B cell (primary cell): ENCODE results near the gene XRCC4. TPM values are rescaled to one million over a fixed set of nuclear protein-coding genes. Genes with fewer than 3 reads are reported as not detected.

ENCODE experiments used
- ATAC-seq: fragments of 200-7000 bp; cut with Tn5 transposase; one replicate; pipeline ENCODE4 v1.10.0; 2021; ENCODE audit warnings: low read depth, mild to moderate bottlenecking, moderate number of reproducible peaks, moderate library complexity
- CTCF ChIA-PET: fragments of 350-600 bp; sonication (Branson Sonifier 250); formaldehyde crosslinking; loops from one replicate; lab custom pipeline; 2021; ENCODE audit warnings: antibody characterized with exemption, inconsistent platforms; lab: Charles Lee
- POLR2A ChIA-PET: fragments of 350-600 bp; sonication (Branson Sonifier 250); formaldehyde crosslinking; loops from one replicate; lab custom pipeline; 2021; ENCODE audit warnings: antibody characterized with exemption; lab: Charles Lee
- DNase-seq: peaks from one replicate; pipeline ENCODE4 v3.0.0; 2013
- H2AFZ ChIP-seq: 2 replicates; pipeline ENCODE4 v1.6.1; 2012; ENCODE audit warnings: mild to moderate bottlenecking, low read depth, low read length; ENCODE audit not compliant: insufficient read depth, poor library complexity, severe bottlenecking
- H3K27ac ChIP-seq, 2 donors: 1 replicate in 1 of 2; 2 replicates in 1 of 2; pipeline ENCODE4 v1.5.1; 2012 to 2013; ENCODE audit warnings: low read length in 2 of 2, mild to moderate bottlenecking in 2 of 2, moderate library complexity in 1 of 2
- H3K27me3 ChIP-seq, 4 experiments: fragments of 200-600 bp in 1 of 4; sonication (generic) in 1 of 4; replicated peaks in 1 of 4; 1 replicate in 2 of 4; 2 replicates in 2 of 4; pipeline versions ENCODE4 v1.6.1 to v1.7.0; 2013 to 2016; ENCODE audit warnings: low read length in 3 of 4, mild to moderate bottlenecking in 2 of 4, mixed read lengths in 1 of 4, moderate library complexity in 1 of 4; ENCODE audit not compliant: insufficient read depth in 4 of 4, control insufficient read depth in 3 of 4; ENCODE audit errors: control extremely low read depth in 1 of 4
- H3K36me3 ChIP-seq, 2 experiments: replicated peaks in 1 of 2; 1 replicate in 1 of 2; 2 replicates in 1 of 2; pipeline versions ENCODE4 v1.6.1 to v1.7.1; 2013; ENCODE audit warnings: low read length in 1 of 2; ENCODE audit not compliant: insufficient read depth in 2 of 2, control insufficient read depth in 1 of 2; ENCODE audit errors: control extremely low read depth in 1 of 2, extremely low read depth in 1 of 2
- H3K4me1 ChIP-seq, 2 donors: fragments of 200-600 bp in 1 of 2; sonication (generic) in 1 of 2; 1 replicate in 1 of 2; 2 replicates in 1 of 2; pipeline versions ENCODE4 v1.5.1 to v1.6.1; 2013 to 2017; ENCODE audit warnings: low read length in 2 of 2; ENCODE audit not compliant: control insufficient read depth in 2 of 2, insufficient read depth in 2 of 2
- H3K4me2 ChIP-seq: replicated peaks from 2 replicates; pipeline ENCODE3; 2012; ENCODE audit warnings: mild to moderate bottlenecking, low read depth, low read length; ENCODE audit not compliant: poor library complexity, severe bottlenecking
- H3K4me3 ChIP-seq, 5 experiments: fragments of 200-600 bp in 1 of 5; sonication (generic) in 1 of 5; 1 replicate in 3 of 5; 2 replicates in 2 of 5; pipeline versions ENCODE4 v1.5.1 to v1.7.0; 2011 to 2016; ENCODE audit warnings: low read length in 4 of 5, mild to moderate bottlenecking in 4 of 5, low read depth in 2 of 5, control low read depth in 1 of 5, moderate library complexity in 1 of 5; ENCODE audit not compliant: insufficient read depth in 1 of 5; ENCODE audit errors: control extremely low read depth in 1 of 5, extremely low read depth in 1 of 5
- H3K79me2 ChIP-seq: fragments of 200-600 bp; sonication (generic); one replicate; pipeline ENCODE4 v1.6.0; 2016; ENCODE audit warnings: low read length; ENCODE audit not compliant: control insufficient read depth, insufficient read depth
- H3K9ac ChIP-seq: fragments of 200-600 bp; sonication (generic); 2 replicates; pipeline ENCODE4 v1.6.1; 2017; ENCODE audit warnings: mild to moderate bottlenecking, low read length, moderate library complexity
- H3K9me3 ChIP-seq, 3 donors: one replicate each; pipeline versions ENCODE4 v1.6.1 to v1.7.1; 2013; ENCODE audit warnings: low read length in 2 of 3; ENCODE audit not compliant: control insufficient read depth in 2 of 3, insufficient read depth in 1 of 3; ENCODE audit errors: control extremely low read depth in 1 of 3
- H4K20me1 ChIP-seq: 2 replicates; pipeline ENCODE4 v1.6.0; 2012; ENCODE audit warnings: mild to moderate bottlenecking, low read length; ENCODE audit not compliant: insufficient read depth, control insufficient read depth, poor library complexity, severe bottlenecking
- H3K27ac Mint-ChIP-seq: one replicate; pipeline ENCODE4 v1.8.0; 2021; ENCODE audit warnings: mixed read lengths
- H3K27me3 Mint-ChIP-seq: one replicate; pipeline ENCODE4 v1.8.0; 2021; ENCODE audit warnings: mixed read lengths
- H3K4me1 Mint-ChIP-seq: one replicate; pipeline ENCODE4 v1.8.0; 2021; ENCODE audit warnings: mixed read lengths
- H3K4me3 Mint-ChIP-seq: one replicate; pipeline ENCODE4 v1.8.0; 2021; ENCODE audit warnings: mixed read lengths
- H3K9me3 Mint-ChIP-seq: one replicate; pipeline ENCODE4 v1.8.0; 2022; ENCODE audit warnings: mixed read lengths; ENCODE audit not compliant: insufficient read depth
- EZH2 ChIP-seq: IDR thresholded peaks from 2 replicates; pipeline ENCODE4 v1.6.1; 2012; ENCODE audit warnings: borderline replicate concordance, low read depth, mild to moderate bottlenecking, moderate library complexity, low read length; ENCODE audit not compliant: insufficient read depth, poor library complexity, severe bottlenecking
- whole genome bisulfite sequencing: methylation state at CpG from one replicate; pipeline ENCODE4 v1.1.5; 2013; ENCODE audit warnings: missing lambda C conversion rate; ENCODE audit not compliant: insufficient coverage; 5-methylcytosine and 5-hydroxymethylcytosine counted together
- intact Hi-C: fragments of 100-400 bp; cut with micrococcal nuclease; formaldehyde crosslinking; loops from one replicate; pipeline ENCODE4 v1.10.0; 2022
- polyA plus RNA-seq: library from polyadenylated mRNA; depleted of rRNA; stranded (reverse); fragments of >200 nt; gene quantifications from 2 replicates; pipeline ENCODE4 v1.2.3, GENCODE V29; 2012
- total RNA-seq, 2 donors: library from RNA; stranded (reverse); fragments of 120-200 nt in 1 of 2; gene quantifications; 1 replicate in 1 of 2; 2 replicates in 1 of 2; pipeline versions ENCODE4 v1.2.3 to v1.2.4, GENCODE V29; 2013 to 2022
- TF ChIP-seq, protein P1 (sequence below): fragments of 200-600 bp; IDR thresholded peaks from one replicate; pipeline ENCODE4 v1.8.0; 2022; ENCODE audit warnings: antibody characterized with exemption, mild to moderate bottlenecking

Gene XRCC4
- total and polyA plus RNA-seq, 2 donors (not counting 1 experiment from before 2014, with no cell fraction given) = 1.3 to 7.7 TPM

DNA sequence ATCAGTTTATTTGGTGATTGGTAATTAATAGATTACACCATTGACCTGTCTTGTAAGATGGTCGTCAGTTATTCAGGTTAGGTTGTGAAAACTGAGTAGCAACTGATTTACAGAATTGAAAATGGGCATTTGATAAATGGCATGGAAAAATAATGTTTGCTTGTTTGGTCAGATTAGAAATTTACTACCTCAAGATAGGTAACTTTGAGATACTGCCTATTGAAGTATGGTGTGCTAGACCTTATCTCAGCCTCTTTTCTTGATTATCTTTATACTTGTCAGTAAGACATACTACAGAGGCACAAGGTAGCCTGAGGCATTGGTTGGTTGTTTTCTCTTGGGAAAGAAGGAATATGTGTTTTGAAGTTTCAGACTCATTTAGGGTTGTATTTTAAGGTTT, 174.5 kb downstream of the XRCC4 start:
- WGBS = 67% methylated on average over 1 of the region's 1 CpG
- Histone ChIP-seq H3K4me2 (no peak overlapping the region), H3K9ac (no peak overlapping the region), H3K9me3 (no peaks in the 10 kb centered on the region), H2AFZ (no peak overlapping the region), H3K36me3 (no peaks in the 10 kb centered on the region), H3K4me3 (no peak overlapping the region), H3K4me1 (no peaks in the 10 kb centered on the region), H3K27me3 (no peaks in the 10 kb centered on the region), H3K27ac (no peak overlapping the region), H4K20me1 (no peaks in the 10 kb centered on the region), H3K79me2 (no peaks in the 10 kb centered on the region)
- ATAC-seq = no peak
- CTCF ChIA-PET = no interaction called here
- H3K4me1 Mint-ChIP-seq = no peaks in the 10 kb centered on the region
- POLR2A ChIA-PET = no interaction called here
- DNase-seq = no peak
- TF ChIP-seq EZH2 = no peak
- TF ChIP-seq, protein P1, sequence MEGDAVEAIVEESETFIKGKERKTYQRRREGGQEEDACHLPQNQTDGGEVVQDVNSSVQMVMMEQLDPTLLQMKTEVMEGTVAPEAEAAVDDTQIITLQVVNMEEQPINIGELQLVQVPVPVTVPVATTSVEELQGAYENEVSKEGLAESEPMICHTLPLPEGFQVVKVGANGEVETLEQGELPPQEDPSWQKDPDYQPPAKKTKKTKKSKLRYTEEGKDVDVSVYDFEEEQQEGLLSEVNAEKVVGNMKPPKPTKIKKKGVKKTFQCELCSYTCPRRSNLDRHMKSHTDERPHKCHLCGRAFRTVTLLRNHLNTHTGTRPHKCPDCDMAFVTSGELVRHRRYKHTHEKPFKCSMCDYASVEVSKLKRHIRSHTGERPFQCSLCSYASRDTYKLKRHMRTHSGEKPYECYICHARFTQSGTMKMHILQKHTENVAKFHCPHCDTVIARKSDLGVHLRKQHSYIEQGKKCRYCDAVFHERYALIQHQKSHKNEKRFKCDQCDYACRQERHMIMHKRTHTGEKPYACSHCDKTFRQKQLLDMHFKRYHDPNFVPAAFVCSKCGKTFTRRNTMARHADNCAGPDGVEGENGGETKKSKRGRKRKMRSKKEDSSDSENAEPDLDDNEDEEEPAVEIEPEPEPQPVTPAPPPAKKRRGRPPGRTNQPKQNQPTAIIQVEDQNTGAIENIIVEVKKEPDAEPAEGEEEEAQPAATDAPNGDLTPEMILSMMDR = no peak
- no peak overlapping the region for H3K27ac Mint-ChIP-seq
- intact Hi-C loops = no loop called here
- no peak overlapping the region for H3K4me3 Mint-ChIP-seq
- H3K9me3 Mint-ChIP-seq = no peaks in the 10 kb centered on the region
- H3K27me3 Mint-ChIP-seq = no peaks in the 10 kb centered on the region

DNA sequence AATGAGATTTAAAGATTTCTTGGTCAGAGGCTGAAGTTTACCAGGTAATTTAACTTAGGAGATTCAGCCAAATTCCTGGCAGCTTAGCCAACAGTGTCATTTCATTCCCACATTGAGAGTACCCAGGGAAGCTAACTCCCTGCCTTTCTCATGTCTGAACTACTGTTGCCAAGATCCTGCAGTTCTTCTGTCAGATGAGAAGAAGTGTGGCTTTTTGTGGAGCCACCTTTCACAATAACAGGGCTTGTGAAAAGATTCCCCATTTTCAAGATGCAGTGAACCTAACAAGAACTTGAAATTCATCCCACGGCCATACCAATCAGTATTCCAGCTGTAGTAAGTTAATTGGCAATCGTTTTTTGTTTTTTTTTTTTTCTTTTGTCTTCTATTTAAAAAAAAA, 176.4 kb downstream of the XRCC4 start:
- no CpG with 5 or more reads among the region's 2 CpGs for WGBS
- Histone ChIP-seq H3K9me3 (no peaks in the 10 kb centered on the region), H4K20me1 (no peaks in the 10 kb centered on the region), H2AFZ (no peak overlapping the region), H3K4me2 (no peak overlapping the region), H3K27me3 (no peaks in the 10 kb centered on the region), H3K79me2 (no peaks in the 10 kb centered on the region), H3K36me3 (no peaks in the 10 kb centered on the region), H3K4me3 (no peak overlapping the region), H3K4me1 (no peaks in the 10 kb centered on the region), H3K9ac (no peak overlapping the region), H3K27ac (no peak overlapping the region)
- TF ChIP-seq EZH2 = no peak
- TF ChIP-seq, protein P1 = no peak
- Mint-ChIP-seq H3K4me3 (no peak overlapping the region), H3K27ac (no peak overlapping the region), H3K9me3 (no peaks in the 10 kb centered on the region), H3K4me1 (no peaks in the 10 kb centered on the region), H3K27me3 (no peaks in the 10 kb centered on the region)
- no peak for ATAC-seq
- intact Hi-C loops = no loop called here
- DNase-seq = no peak
- ChIA-PET CTCF (no interaction called here), POLR2A (no interaction called here)
